GM12875 (cell line): ENCODE results near the gene NAV2.

Experiments
- H3K4me3 ChIP-seq: one replicate; pipeline ENCODE4 v1.5.1; 2011; ENCODE audit warnings: low read depth, low read length, control low read depth
- TF ChIP-seq, protein P1 (sequence below): IDR thresholded peaks from 2 replicates; pipeline ENCODE4 v1.5.1; 2011; ENCODE audit warnings: low read depth, mild to moderate bottlenecking, control low read depth, inconsistent platforms, low read length, moderate library complexity, borderline replicate concordance; ENCODE audit not compliant: insufficient read depth

The NAV2 gene

GRCh38 chr11:19742588-19743292 lies 30.1 kb downstream of the NAV2 start:
- H3K4me3 ChIP-seq, result no peak overlapping the region
- TF ChIP-seq, protein P1, sequence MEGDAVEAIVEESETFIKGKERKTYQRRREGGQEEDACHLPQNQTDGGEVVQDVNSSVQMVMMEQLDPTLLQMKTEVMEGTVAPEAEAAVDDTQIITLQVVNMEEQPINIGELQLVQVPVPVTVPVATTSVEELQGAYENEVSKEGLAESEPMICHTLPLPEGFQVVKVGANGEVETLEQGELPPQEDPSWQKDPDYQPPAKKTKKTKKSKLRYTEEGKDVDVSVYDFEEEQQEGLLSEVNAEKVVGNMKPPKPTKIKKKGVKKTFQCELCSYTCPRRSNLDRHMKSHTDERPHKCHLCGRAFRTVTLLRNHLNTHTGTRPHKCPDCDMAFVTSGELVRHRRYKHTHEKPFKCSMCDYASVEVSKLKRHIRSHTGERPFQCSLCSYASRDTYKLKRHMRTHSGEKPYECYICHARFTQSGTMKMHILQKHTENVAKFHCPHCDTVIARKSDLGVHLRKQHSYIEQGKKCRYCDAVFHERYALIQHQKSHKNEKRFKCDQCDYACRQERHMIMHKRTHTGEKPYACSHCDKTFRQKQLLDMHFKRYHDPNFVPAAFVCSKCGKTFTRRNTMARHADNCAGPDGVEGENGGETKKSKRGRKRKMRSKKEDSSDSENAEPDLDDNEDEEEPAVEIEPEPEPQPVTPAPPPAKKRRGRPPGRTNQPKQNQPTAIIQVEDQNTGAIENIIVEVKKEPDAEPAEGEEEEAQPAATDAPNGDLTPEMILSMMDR, result peak; percentile 75; the same call in 1 of the 2 replicates

- no peak overlapping the region for H3K4me3 ChIP-seq
- TF ChIP-seq, protein P1, result no peak
These were observed 31.0 kb downstream of the NAV2 start for GRCh38 chr11:19743622-19744021.

DNA sequence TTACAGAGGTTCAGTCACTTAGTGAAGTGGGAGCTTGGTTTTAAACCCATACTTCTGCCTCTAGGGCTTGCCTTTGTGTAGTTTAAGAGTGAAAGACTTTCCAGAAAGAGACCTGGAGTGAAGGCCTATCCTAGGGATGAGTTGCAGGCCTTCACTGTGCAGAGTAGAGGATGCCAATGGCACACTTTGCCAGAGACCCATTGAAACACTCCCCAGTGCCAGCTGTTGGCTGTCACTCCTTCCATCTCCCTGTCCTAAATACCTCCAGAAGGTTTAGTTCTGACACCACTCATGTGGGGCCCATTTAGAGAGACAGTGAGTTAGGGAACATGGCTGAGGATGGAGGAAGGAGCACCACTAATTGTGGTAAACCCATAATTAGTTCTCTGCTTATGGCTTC lies 31.5 kb downstream of the NAV2 start:
- no peak overlapping the region for H3K4me3 ChIP-seq
- TF ChIP-seq, protein P1, result no peak

DNA sequence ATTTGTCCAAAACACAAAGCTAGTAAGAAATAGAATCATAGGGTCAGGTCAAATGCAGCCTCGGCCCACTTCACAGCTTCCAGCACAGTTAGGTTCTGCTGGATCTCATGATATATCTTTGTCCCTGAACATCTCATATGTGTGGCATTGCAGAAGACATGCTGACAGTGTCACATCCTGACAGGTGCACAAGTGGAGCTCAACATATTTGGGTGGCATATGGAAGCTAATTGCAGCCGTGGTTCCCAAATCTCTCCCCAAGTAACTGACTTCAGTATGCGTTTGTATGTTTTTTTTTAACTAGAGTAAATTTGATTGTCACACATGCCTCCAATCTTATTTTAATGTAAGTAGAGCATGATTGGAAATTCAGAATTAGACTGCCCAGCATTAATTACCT lies 33.4 kb downstream of the NAV2 start:
- TF ChIP-seq, protein P1, result no peak
- H3K4me3 ChIP-seq, result no peak overlapping the region

- TF ChIP-seq, protein P1, result no peak
- no peak overlapping the region for H3K4me3 ChIP-seq
These were observed 35.0 kb downstream of the NAV2 start for GRCh38 chr11:19747634-19748033.

DNA sequence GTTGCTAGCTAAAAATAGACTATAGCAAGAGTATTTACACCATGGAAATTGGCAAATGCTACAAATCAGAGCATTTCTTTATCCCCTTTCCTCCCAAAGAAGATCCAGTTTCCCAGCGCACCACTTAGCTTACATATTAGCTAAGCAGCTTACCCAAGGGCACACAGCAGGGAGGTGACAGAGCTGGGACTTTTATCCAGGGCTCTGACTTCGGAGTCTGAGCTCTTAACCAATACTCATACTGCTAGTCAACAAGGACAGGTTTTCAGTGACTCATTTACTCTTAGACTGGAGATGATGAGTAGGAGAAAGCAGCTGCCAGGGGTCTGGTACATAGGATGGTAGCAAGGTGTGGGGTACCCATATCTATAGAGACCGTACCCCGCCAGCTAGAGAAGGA lies 38.4 kb downstream of the NAV2 start:
- H3K4me3 ChIP-seq, result no peak overlapping the region
- TF ChIP-seq, protein P1, result no peak

GRCh38 chr11:19753451-19754106 lies 40.9 kb downstream of the NAV2 start:
- no peak overlapping the region for H3K4me3 ChIP-seq
- TF ChIP-seq, protein P1, result no peak
